GM21447 (cell line): Measurements from ENCODE around the gene PPP1R1B.

ENCODE experiments used
- ATAC-seq: cut with Tn5 transposase; IDR thresholded peaks from one replicate; pipeline ENCODE4 v1.9.1; 2021; ENCODE audit not compliant: unreplicated experiment

The PPP1R1B gene

GRCh38 chr17:39614545-39615157 is 12.1 kb upstream of the PPP1R1B start:
- ATAC-seq = no peak

DNA sequence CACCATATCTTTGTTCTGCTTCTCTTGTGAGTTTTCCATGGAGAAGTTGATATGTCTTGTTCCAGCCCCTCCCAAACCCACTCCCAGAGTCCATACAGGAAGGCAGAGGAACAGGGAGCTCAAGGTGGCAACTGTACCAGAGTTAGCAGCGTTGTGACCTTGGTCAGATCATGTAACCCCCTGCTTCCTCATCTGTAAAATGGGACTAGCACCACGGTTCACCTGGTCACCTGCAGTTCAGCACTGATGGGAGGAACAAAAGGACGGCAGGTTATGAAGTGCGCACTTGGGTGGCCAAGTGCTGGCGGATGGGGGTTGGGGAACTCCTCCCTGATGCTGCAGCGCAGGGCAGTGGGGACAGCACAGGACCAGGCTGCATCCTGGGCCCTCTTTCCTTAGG is 11.3 kb upstream of the PPP1R1B start:
- ATAC-seq = no peak

- ATAC-seq = no peak
Observed at GRCh38 chr17:39617100-39617445, 9.7 kb upstream of the PPP1R1B start.

DNA sequence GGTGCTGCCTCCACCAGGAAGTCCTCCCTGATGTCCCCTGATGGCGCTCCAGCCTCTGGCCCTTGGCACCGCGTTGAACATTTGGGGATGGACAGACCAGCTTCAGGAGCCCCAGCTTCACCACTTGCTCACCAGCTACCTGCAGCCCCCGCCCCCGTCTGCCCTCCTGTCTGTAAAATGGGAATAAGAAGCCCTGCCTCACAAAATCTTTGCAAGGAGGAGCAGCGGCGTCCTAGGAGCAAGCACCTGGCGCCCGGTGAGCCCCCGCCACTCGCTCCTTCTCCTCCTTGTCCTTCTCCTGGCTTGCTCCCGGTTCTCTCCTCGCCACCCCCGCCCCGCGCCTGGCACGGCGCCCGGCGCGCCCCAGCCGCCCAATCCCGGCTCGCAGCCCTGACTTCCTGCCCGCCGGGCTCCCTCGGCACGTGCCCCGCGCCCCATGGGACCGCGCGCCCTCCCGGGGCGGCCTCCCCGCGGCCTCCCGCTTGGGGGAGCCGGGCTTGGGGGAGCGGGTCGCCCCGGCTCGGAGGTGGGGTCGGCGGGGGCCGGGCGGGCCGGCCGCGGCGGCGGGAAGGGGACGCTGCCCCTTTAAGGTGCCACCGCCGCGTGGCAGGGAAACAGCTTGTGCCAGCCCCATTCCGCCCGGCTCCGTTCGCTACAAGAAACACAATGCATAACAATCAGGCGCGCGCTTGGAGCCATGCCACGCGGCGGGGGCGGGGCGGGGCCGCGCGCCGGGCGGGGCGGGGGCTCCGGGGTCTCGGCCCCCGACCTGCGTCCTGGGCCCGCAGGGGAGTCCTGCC is 9.1 kb upstream of the PPP1R1B start:
- ATAC-seq = no peak

DNA sequence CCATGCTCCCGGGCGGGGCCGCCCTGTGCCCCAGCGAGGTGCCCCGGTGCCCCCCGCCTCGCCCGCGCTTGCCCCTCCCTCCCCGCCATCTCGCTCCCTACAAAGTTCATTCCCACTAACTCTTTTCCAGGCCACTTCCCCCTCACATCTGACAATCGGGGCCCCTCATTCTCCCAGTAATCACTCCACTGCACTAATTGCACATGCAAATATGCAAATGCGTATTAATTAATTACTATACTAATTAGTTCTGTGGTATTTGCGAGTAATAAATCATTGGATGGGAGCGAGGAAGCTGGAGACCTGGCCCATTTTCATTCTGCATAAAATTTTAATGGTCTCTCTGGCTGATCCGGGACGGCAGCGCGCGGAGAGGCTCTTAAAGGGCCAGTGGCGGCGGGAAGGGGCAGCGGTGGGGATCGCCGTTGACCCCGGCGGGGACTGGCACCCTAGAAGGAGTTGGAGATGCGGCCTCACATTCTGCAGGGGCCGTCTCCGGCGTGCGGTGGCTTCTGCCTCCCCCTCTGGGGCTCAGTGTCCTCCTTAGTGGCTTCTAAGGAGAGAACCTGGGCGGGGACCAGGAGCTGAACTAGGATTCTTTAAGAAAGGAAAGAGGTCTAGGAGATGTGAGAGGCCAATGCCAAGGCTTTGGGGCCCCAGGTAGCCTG is 8.4 kb upstream of the PPP1R1B start:
- ATAC-seq = no peak

GRCh38 chr17:39618956-39619785 is 7.6 kb upstream of the PPP1R1B start:
- ATAC-seq = no peak

DNA sequence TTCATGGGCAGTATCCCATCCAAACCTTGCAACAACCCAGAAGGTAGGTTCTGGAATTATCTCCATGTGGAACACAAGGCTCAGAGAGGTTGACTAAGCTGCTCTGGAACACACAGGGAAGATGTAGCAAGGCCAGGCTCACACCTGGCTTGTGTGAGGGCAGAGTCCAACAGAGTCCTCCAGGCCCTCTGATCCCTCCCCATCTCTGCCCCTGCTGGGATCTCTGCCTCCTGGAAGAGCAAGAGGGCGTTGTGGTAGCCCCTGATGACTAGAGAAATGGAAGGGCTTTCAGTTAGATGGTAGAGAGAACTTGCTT is 7.0 kb upstream of the PPP1R1B start:
- no peak for ATAC-seq

- no peak for ATAC-seq
Observed at GRCh38 chr17:39621523-39622379, 5.0 kb upstream of the PPP1R1B start.

DNA sequence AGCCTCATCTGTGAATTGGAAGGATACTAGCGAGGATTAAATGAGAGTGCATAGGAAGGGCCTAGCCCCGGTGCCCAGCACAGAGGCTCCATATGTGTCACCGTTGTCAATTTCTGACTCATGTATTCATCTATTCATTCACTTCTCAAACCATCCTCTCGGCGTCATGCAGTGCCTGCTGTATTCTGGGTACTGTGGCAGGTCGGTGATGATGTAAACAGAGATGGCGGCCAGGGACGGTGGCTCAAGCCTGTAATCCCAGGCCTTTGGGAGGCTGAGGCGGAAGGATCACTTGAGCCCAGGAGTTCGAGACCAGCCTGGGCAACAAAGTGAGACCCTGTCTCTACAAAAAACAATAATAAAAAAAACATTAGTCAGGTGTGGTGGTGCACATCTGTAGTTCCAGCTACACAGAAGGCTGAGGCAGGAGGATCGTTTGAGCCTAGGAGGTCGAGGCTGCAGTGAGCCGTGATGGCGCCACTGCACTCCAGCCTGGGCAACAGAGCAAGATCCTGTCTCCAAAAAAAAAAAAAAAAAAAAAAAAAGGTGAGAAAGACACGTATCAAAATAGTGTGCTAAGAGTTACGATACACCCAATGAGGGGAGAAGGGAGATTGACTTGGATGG is 4.3 kb upstream of the PPP1R1B start:
- ATAC-seq = no peak

DNA sequence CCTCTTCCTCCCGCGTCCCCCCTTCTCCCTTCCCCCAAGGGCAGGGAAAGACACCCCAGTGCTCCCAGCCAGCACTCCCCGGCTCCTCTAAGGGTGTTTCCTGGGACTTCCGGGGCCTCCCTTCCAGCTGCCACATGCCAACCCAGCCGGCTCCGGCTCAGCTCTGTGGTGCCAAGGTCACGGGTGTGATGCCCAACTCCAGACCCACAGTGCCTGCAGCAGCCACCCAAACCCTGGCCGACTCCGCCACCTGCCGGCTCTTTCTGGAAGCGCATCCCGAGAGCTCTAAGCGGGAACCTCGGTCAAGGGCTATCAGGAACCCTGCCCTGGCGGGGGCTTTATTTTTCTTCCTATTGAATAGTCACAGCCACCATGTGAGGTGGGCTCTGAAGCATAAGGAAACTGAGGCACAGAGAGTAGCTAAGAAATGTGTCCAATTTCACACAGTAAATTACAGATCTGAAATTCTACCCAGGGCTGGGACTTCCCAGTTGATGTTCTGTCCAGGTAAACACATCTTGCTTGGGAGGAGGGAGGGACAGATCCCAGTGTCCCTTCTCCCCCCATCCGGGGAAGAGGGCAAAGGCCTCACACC is 3.3 kb upstream of the PPP1R1B start:
- no peak for ATAC-seq

GRCh38 chr17:39624313-39624712 is 2.4 kb upstream of the PPP1R1B start:
- ATAC-seq = no peak

DNA sequence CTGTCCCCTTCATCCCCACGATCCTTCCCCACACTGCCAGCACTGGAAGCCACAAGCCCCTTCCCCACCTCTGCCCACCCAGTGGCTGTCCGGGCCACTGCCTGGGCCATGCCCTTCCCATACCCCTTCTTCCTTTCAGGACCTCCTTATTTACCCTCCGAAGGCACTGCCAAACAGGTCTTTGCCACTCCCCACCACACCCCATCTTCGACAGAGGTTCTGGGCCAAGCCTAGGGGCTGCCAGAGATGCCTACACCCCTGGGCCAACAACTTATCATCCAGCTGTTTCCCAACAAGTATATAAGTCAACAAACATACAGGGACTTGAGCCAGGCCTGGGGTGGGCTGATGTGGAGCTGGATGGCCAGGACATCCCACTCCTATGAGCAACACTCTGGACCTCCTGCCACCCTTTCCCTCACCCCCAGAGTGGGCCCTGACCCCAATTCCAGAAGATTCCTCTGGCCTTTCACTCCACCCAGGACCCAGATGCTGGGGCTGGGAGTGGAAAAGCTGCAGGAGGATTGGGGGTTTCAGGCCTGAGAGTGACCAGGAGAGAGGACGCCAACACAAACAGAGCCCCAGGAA is 1.5 kb upstream of the PPP1R1B start:
- ATAC-seq = no peak

DNA sequence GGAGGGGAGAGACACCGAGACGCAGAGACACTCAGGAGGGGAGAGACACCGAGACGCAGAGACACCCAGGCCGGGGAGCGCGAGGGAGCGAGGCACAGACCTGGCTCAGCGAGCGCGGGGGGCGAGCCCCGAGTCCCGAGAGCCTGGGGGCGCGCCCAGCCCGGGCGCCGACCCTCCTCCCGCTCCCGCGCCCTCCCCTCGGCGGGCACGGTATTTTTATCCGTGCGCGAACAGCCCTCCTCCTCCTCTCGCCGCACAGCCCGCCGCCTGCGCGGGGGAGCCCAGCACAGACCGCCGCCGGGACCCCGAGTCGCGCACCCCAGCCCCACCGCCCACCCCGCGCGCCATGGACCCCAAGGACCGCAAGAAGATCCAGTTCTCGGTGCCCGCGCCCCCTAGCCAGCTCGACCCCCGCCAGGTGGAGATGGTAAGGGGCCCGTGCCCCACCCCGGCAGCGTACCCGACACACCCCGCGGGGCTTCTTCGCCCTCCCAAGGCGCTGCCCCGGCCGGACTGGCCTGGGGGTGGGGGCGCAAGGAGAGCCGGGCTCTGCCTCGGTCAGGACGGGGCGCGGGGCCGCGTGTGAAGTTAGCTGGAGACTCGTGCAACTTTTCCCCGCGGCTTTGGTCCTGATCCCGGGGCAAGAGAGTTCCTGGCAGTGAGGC is 427 bp downstream of the PPP1R1B start:
- ATAC-seq = no peak

GRCh38 chr17:39627712-39628516 is 1.2 kb downstream of the PPP1R1B start:
- ATAC-seq = no peak

DNA sequence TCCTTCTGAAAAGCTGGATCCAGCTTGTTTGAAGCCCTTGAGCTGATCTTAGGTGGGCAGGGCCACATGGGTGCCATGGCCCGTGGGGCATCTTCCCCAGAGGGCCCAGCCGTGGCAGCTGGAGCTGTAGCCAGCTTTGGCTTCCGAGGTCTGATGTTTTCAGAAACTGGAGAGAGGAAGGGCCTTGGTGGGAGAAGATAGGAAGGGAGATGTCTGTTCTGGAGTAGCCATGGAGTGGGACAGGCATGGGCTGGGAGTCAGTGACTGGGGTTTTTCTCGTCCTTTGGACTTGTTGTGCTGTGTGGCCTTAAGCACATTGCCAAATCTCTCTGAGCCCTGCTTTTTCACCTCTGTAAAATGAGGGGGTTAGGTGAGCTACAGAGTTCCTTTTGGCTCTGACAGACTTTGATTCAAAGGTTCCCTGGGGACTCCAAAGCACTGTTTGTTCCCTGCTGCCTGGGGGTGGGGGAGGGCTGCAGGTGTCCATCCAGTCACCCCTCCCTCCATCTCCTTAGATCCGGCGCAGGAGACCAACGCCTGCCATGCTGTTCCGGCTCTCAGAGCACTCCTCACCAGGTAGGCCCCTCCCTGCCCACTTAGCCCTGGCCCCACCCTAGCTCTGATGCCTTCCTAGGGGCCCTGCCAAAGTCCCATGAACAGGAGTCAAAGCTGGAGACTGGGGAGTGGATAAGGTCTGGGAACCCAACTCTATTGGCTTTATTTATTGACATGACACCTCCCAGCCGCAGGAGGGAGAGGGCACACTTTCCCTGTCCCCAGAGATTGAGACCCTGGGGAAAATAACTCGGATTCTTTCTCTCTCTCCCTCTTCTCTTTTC is 2.1 kb downstream of the PPP1R1B start:
- ATAC-seq = no peak

DNA sequence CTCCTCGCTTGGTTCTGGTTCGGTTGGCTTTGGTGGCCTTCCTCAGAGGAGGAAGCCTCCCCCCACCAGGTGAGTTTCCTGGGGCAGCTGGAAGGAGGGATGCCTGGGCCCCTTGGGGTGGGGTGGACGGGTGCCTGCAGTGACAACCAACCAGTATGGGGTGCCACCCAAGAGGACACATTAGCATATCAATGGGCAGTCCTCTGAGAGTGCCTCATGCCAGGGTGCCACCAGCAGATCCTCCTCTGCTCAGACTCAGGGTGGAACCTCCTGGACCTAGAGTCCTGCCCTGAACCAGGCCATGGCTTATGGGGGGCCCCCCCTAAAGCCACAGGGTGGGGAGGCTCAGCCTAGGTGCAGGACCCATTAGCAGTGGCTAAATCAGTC is 2.7 kb downstream of the PPP1R1B start:
- ATAC-seq = no peak

- no peak for ATAC-seq
Observed at GRCh38 chr17:39629898-39630297, 3.1 kb downstream of the PPP1R1B start.
